Measurements from ENCODE around the gene ROBO2.

GRCh38 chr3:76998555-76998954 lies 41.3 kb upstream of the ROBO2 start:
- TF ChIP-seq CTCF (conservative IDR thresholded peaks at IDR 0.05 in 1 of 2, IDR thresholded peaks at IDR 0.05 in 1 of 2; ENCODE audit: extremely low read depth in 1 of 2, insufficient read depth in 1 of 2, low read depth in 1 of 2, low read length in 2 of 2) (no peak), EZH2 (IDR thresholded peaks at IDR 0.05; ENCODE audit: borderline replicate concordance, low read length) (no peak)
